EL (cell line): Measurements from ENCODE around the gene KATNAL1.
A peak's percentile ranks its signal among the peaks of the same experiment; 100 is the strongest.
"Not testable (repeated sequence)": the region's sequence is repeated elsewhere in the genome, so short reads cannot be mapped to it uniquely, and the experiment has no call there.

Experiments used
- DNase-seq: peaks from one replicate; pipeline ENCODE4 v3.0.0-alpha.2; 2016

KATNAL1 gene

GRCh38 chr13:30290812-30291436 lies 16.4 kb downstream of the KATNAL1 start:
- DNase-seq = no peak

- no peak for DNase-seq
Measured at GRCh38 chr13:30289533-30289932, 17.8 kb downstream of the KATNAL1 start.

GRCh38 chr13:30286059-30286458 lies 21.3 kb downstream of the KATNAL1 start:
- DNase-seq = not testable (repeated sequence)

GRCh38 chr13:30276178-30276577 lies 31.2 kb downstream of the KATNAL1 start:
- DNase-seq = no peak

- no peak for DNase-seq
Measured at GRCh38 chr13:30274083-30274482, 33.3 kb downstream of the KATNAL1 start.

- not testable (repeated sequence) for DNase-seq
Measured at GRCh38 chr13:30270035-30270434, 37.3 kb downstream of the KATNAL1 start.

GRCh38 chr13:30268673-30269072 lies 38.7 kb downstream of the KATNAL1 start:
- no peak for DNase-seq

- no peak for DNase-seq
Measured at GRCh38 chr13:30266756-30267155, 40.6 kb downstream of the KATNAL1 start.

- DNase-seq = not testable (repeated sequence)
Measured at GRCh38 chr13:30259149-30259733, 48.1 kb downstream of the KATNAL1 start.

GRCh38 chr13:30257468-30258099 lies 49.8 kb downstream of the KATNAL1 start:
- peak; percentile 24 for DNase-seq

- peak; percentile 6 for DNase-seq
Measured at GRCh38 chr13:30256713-30257467, 50.5 kb downstream of the KATNAL1 start.

GRCh38 chr13:30255696-30256095 lies 51.7 kb downstream of the KATNAL1 start:
- DNase-seq = no peak

- no peak for DNase-seq
Measured at GRCh38 chr13:30253830-30254229, 53.5 kb downstream of the KATNAL1 start.

GRCh38 chr13:30247406-30247805 lies 59.9 kb downstream of the KATNAL1 start:
- DNase-seq = no peak

GRCh38 chr13:30241532-30241931 lies 65.8 kb downstream of the KATNAL1 start:
- no peak for DNase-seq

GRCh38 chr13:30240608-30241007 lies 66.7 kb downstream of the KATNAL1 start:
- DNase-seq = no peak

GRCh38 chr13:30235216-30235615 lies 72.1 kb downstream of the KATNAL1 start:
- no peak for DNase-seq

- no peak for DNase-seq
Measured at GRCh38 chr13:30234619-30235162, 72.7 kb downstream of the KATNAL1 start.

- DNase-seq = peak; percentile 54
Measured at GRCh38 chr13:30224732-30225131, 82.6 kb downstream of the KATNAL1 start.

GRCh38 chr13:30222254-30222653 lies 85.1 kb downstream of the KATNAL1 start:
- no peak for DNase-seq

GRCh38 chr13:30216111-30216510 lies 91.2 kb downstream of the KATNAL1 start:
- DNase-seq = no peak

- no peak for DNase-seq
Measured at GRCh38 chr13:30212256-30212655, 95.1 kb downstream of the KATNAL1 start.

- DNase-seq = no peak
Measured at GRCh38 chr13:30211745-30212144, 95.6 kb downstream of the KATNAL1 start.
